HG03442 (cell line): ENCODE data around the gene OR2AP1.
A peak's percentile ranks its signal among the peaks of the same experiment; 100 is the strongest.
"Not testable (repeated sequence)": the region's sequence is repeated elsewhere in the genome, so short reads cannot be mapped to it uniquely, and the experiment has no call there.

Experiments
- ATAC-seq: cut with Tn5 transposase; IDR thresholded peaks from one replicate; pipeline ENCODE4 v1.9.1; 2021; ENCODE audit warnings: mild to moderate bottlenecking, moderate library complexity; ENCODE audit not compliant: unreplicated experiment

OR2AP1 gene

GRCh38 chr12:55572168-55572567 is at the start of gene OR2AP1:
OR2AP1 (plus strand) TSS chr12:55572468; CDS start chr12:55574415, 1,947 bp downstream.
- no peak for ATAC-seq

GRCh38 chr12:55548235-55548634 is 24.0 kb upstream of the OR2AP1 start:
- ATAC-seq: not testable (repeated sequence)

- ATAC-seq: no peak
Observed at GRCh38 chr12:55548756-55549155, 23.5 kb upstream of the OR2AP1 start.

- ATAC-seq: no peak
Observed at GRCh38 chr12:55549302-55549701, 23.0 kb upstream of the OR2AP1 start, which contains the start of gene OR6C4. OR6C4 (plus strand) TSS chr12:55549602; CDS start chr12:55551227, 1,625 bp downstream.

DNA sequence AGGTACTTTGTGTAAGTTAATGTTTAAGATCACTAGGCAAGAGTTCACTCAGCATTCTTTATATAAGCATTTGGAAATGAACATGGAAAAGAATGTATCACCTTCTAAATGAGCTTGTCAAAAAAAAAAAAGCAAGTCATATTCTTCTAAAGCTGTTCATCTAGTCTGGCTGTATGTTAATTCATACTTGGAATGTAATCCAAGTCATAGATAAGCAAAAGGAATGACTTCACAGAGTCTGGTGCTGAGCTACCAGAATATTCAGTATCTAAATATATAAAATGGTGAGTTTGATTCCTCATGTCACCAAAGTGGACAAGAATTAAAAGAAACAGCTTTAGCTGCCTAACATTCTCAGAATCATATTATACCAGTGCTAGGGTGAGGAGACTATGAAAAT is 18.0 kb upstream of the OR2AP1 start:
- no peak for ATAC-seq

DNA sequence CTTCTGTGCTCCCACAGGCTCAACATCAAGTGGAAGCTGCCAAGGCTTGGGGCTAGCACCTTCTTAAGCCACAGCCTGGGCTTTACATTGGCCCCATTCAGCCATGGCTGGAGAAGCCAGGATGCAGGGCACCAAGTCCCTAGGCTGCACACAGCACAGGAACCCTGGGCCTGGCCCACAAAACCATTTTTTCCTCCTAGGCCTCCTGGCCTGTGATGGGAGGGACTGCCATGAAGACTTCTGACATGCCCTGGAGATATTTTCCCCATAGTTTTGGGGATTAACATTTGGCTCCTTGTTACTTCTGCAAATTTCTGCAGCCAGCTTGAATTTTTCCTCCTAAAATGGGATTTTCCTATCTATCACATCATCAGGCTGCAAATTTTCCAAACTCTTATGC is 2.2 kb upstream of the OR2AP1 start:
- ATAC-seq: not testable (repeated sequence)

GRCh38 chr12:55570689-55571088 is 1.6 kb upstream of the OR2AP1 start:
- ATAC-seq: not testable (repeated sequence)

DNA sequence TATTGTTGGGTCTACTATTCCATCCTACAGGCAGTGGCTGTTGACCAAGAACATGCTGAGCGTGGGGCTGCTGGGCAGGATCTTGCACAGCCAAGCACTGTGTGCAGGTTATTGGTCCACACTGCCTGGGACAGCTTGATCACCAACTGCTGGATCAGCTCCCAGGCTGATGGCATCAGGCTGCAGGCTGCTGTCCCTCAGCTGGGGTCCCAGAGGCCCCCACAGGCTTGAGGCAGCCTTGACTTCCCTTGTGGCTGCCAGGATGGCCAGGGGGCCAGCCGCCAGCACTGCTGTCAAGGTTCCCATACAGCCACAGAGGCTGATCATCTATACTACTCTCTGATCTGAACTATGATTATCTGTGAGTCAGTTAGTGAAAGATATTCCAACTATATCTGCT is 9.8 kb downstream of the OR2AP1 start:
- ATAC-seq: no peak

DNA sequence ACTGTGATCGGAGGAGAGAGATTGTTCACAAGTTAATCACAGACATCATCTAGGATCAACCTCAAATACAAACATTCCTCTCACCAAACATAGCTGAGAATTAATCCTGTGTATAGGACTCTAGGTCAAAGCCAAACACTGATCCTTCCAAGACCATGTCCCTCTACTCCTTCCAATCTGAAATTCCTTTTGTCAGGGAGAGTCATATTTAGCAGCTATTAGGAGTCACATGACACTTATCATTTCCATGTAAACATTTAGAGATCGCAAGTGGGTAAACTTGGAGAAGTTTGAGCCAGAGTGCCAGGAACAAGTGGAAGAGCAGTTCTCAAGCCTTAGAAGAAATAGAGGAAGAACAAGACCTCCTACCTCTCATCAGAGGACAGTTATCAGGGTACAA is 13.5 kb downstream of the OR2AP1 start:
- ATAC-seq: no peak

GRCh38 chr12:55590152-55590551 is 17.9 kb downstream of the OR2AP1 start:
- ATAC-seq: not testable (repeated sequence)

- no peak for ATAC-seq
Observed at GRCh38 chr12:55607821-55608594, 35.7 kb downstream of the OR2AP1 start.

DNA sequence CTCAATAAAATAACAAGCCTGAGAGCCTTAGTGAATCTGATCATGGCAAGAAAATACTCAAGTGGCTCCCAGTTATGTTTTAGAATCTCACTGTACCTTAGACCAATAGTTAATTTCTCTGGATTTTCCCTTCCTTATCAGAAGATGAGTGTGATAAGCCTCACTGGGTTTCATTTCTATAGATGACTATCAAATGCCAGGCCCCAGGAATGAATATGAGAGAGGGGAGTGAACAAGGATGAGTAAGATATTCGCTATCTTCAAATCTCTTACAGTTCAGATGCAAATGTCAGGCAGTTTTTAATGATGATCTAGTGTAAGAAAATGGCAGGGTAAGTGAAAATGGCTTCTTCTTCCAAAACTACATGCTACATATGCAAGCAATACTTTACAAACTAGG is 38.3 kb downstream of the OR2AP1 start:
- no peak for ATAC-seq

GRCh38 chr12:55612646-55613045 is 40.4 kb downstream of the OR2AP1 start:
- no peak for ATAC-seq

DNA sequence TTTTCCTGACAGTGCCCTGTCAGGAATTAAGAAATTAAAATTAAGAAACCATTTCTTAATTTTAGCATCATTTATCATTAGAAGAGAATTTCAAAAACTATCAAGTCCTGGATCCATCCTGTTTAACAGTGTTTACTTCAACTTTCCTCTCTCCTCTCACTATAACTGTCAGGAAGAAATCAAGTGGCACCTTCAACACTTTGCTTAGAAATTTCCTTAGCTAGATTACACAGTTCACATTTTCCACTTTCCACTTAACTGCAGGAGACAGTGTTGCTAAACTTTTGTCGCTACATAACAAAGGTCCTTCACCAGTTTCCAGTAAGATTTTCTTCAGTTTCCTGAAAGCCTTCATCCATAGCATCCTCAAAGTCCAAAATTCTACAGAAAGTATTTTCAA is 42.5 kb downstream of the OR2AP1 start:
- no peak for ATAC-seq

DNA sequence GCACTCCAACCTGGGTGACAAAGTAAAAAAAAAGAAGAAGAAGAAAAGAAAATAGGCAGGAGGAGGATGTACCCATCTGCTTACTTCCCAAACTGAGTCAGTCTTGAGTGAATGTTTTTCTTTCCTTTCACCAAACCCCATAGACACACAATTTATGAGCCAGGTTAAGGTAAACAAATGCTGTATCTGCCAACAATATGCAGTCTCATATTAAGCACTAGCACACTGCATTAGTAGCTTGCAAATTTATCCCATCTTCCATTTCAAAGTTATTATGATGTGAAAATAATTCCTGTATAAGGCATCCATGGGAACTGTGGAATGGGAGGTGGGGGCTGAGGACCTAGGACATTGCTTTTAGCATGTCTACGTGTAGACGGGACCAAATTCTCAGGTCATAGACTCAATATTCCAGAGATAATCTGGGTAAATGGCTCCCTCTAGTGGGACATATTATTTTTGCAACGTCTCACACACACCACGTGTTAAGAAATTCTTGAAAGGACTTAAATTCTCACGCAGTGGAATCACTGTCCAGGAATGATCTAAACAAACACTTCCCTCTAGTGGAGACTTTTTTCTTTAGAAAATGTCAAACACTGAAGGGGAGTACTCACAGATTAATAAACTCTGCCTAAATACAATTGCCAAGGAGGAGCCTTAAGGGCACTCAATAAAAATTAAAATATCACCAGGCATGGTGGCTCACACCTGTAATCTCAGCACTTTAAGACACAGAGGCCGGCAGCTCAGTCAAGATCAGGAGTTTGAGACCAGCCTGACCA is 47.3 kb downstream of the OR2AP1 start:
- ATAC-seq: peak; percentile 85

DNA sequence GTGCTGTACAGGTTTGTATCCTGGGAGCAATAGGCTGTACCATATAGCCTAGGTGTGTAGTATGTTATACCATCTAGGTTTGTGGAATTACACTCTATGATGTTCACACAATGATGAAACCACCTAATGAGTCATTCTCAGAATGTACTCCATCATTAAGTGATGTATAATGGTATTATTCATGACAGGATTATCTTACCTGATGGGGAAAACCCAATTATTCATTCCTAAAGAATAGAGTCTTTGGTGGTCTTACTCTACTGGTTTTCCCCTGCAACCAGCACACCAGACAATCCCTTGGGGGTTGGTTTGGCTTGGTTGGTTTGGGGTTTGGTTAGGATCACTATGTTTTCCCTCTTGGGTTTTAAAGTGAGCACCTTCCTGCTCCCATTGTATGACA is 51.8 kb downstream of the OR2AP1 start:
- ATAC-seq: peak; percentile 64
